Measurements from ENCODE around the gene GUF1. TPM values are rescaled to one million over a fixed set of nuclear protein-coding genes. Genes with fewer than 3 reads are reported as not detected.
"Not testable (repeated sequence)": the region's sequence is repeated elsewhere in the genome, so short reads cannot be mapped to it uniquely, and the experiment has no call there.

GUF1 gene
- total RNA-seq, 2 donors from 2014 or later: 12.9 to 19.5 TPM

- DNase-seq (ENCODE audit: low spot score): no peak
- intact Hi-C loops (cut with DNase I): loop anchor here in 1 of 2 donors (10.0 kb wide), 1 partner anchor 1201 kb away; no protein-coding TSS in a partner anchor
These were observed 2.9 kb upstream of the GUF1 start for GRCh38 chr4:44675366-44675765.

- intact Hi-C loops (cut with DNase I): loop anchor here in 1 of 2 donors (10.0 kb wide), 1 partner anchor 1204 kb away; no protein-coding TSS in a partner anchor
- no peak for DNase-seq (ENCODE audit: low spot score)
These were observed 840 bp downstream of the GUF1 start for GRCh38 chr4:44679060-44679459.

- intact Hi-C loops (cut with DNase I): no loop called here
- DNase-seq (ENCODE audit: low spot score): no peak
These were observed 6.4 kb downstream of the GUF1 start for GRCh38 chr4:44684648-44685047.

GRCh38 chr4:44700427-44700826 lies 22.2 kb downstream of the GUF1 start:
- intact Hi-C loops (cut with DNase I): no loop called here
- DNase-seq (ENCODE audit: low spot score): no peak

GRCh38 chr4:44701037-44701436 lies 22.8 kb downstream of the GUF1 start:
- DNase-seq (ENCODE audit: low spot score): no peak
- intact Hi-C loops (cut with DNase I): no loop called here

- no peak for DNase-seq (ENCODE audit: low spot score)
- intact Hi-C loops (cut with DNase I): no loop called here
These were observed 26.5 kb downstream of the GUF1 start for GRCh38 chr4:44704673-44705072.

GRCh38 chr4:44713125-44713524 lies 34.9 kb downstream of the GUF1 start:
- intact Hi-C loops (cut with DNase I): no loop called here

GRCh38 chr4:44716597-44716996 lies 38.4 kb downstream of the GUF1 start:
- no peak for DNase-seq (ENCODE audit: low spot score)
- intact Hi-C loops (cut with DNase I): no loop called here

More at GRCh38 chr4:44713125-44713524, 34.9 kb downstream of the GUF1 start:
- DNase-seq (ENCODE audit: low spot score): no peak

GRCh38 chr4:44720371-44720770 lies 42.2 kb downstream of the GUF1 start:
- no peak for DNase-seq (ENCODE audit: low spot score)
- intact Hi-C loops (cut with DNase I): no loop called here

GRCh38 chr4:44722001-44722400 lies 43.8 kb downstream of the GUF1 start:
- intact Hi-C loops (cut with DNase I): no loop called here
- no peak for DNase-seq (ENCODE audit: low spot score)

- intact Hi-C loops (cut with DNase I): no loop called here
These were observed 46.9 kb downstream of the GUF1 start for GRCh38 chr4:44725166-44725565.

GRCh38 chr4:44725726-44726037 lies 47.5 kb downstream of the GUF1 start:
- intact Hi-C loops (cut with DNase I): no loop called here
- DNase-seq (ENCODE audit: low spot score): no peak

More at GRCh38 chr4:44725166-44725565, 46.9 kb downstream of the GUF1 start:
- DNase-seq (ENCODE audit: low spot score): no peak

GRCh38 chr4:44726038-44726871 lies 48.0 kb downstream of the GUF1 start, which contains the start of gene GNPDA2:
GNPDA2 (minus strand) TSS chr4:44726556; CDS start chr4:44722207, 4,349 bp downstream.
- intact Hi-C loops (cut with DNase I): no loop called here
- peak; percentile 97 for DNase-seq (ENCODE audit: low spot score)

GRCh38 chr4:44727471-44727870 lies 49.3 kb downstream of the GUF1 start:
- intact Hi-C loops (cut with DNase I): no loop called here

GRCh38 chr4:44728694-44729093 lies 50.5 kb downstream of the GUF1 start:
- DNase-seq (ENCODE audit: low spot score); intact Hi-C loops (cut with DNase I): not testable (repeated sequence)

More at GRCh38 chr4:44727471-44727870, 49.3 kb downstream of the GUF1 start:
- no peak for DNase-seq (ENCODE audit: low spot score)

- intact Hi-C loops (cut with DNase I): no loop called here
- no peak for DNase-seq (ENCODE audit: low spot score)
These were observed 58.7 kb downstream of the GUF1 start for GRCh38 chr4:44736900-44737299.

GRCh38 chr4:44738615-44739014 lies 60.4 kb downstream of the GUF1 start:
- intact Hi-C loops (cut with DNase I): no loop called here
- no peak for DNase-seq (ENCODE audit: low spot score)

GRCh38 chr4:44740201-44740600 lies 62.0 kb downstream of the GUF1 start:
- intact Hi-C loops (cut with DNase I): no loop called here
- DNase-seq (ENCODE audit: low spot score): no peak
